Measurements from ENCODE around the gene EXOC7. TPM values are rescaled to one million over a fixed set of nuclear protein-coding genes. Genes with fewer than 3 reads are reported as not detected.

Gene EXOC7
- total RNA-seq, 1 experiment from 2014 or later, result 160 TPM

DNA sequence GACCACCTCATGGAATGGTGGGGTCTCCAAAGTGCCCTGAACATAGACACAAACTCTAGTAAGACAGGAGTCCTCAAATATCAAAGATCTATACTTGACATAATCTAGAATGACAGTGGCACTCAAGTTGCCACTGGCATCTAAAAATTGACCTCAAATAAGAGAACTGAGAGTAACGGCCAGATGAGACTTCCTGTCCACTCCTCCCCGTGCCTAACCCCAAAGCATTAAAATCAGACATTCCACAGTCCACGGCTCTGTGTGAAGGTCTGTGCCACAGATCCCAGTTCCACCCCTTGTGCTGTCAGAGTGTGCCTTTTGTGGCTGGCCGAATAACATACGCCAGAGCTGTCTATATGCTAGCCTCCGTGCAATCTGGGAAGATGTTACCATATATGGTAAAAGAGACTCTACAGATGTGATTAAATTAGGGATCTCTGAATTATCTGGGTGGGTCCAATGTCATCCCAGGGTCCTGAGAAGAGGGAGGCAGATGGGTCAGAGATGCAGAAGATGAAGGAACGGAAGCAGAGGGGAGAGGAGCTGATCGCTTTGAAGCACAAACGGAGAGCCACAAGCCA, 55.5 kb downstream of the EXOC7 start:
- Histone ChIP-seq H3K14ac (ENCODE audit: insufficient read depth, low read length) (no peak overlapping the region), H2BK20ac (ENCODE audit: low read depth, low read length, poor library complexity, severe bottlenecking) (no peak overlapping the region), H2BK15ac (ENCODE audit: low read depth, low read length) (no peak overlapping the region), H4K20me1 (ENCODE audit: control insufficient read depth, insufficient read depth, insufficient read length) (no peaks in the 10 kb centered on the region), H3K23me2 (ENCODE audit: insufficient read length, low read depth, low read length, poor library complexity, severe bottlenecking) (no peaks in the 10 kb centered on the region), H3T11ph (ENCODE audit: low read length) (no peak overlapping the region), H2AK5ac (ENCODE audit: insufficient read length, low read length) (no peak overlapping the region), H3K27ac (ENCODE audit: insufficient read length, low read depth, low read length) (no peak overlapping the region), H2BK12ac (ENCODE audit: insufficient read length, low read depth, low read length) (no peak overlapping the region), H4K91ac (ENCODE audit: insufficient read length, low read depth, low read length) (no peak overlapping the region), H4K5ac (ENCODE audit: insufficient read length, low read depth, low read length) (no peak overlapping the region), H3K9ac (ENCODE audit: extremely low read depth, insufficient read length, low read length) (no peak overlapping the region), H3K56ac (ENCODE audit: insufficient read length, low read depth, low read length) (no peak overlapping the region), H3K9me3 (ENCODE audit: control insufficient read depth, low read depth, low read length) (no peaks in the 10 kb centered on the region), H3K4me2 (ENCODE audit: insufficient read depth, insufficient read length, low read length) (no peak overlapping the region), H3K27me3 (ENCODE audit: insufficient read depth, low read length) (no peaks in the 10 kb centered on the region), H3K79me2 (ENCODE audit: insufficient read depth, low read length) (no peaks in the 10 kb centered on the region), H2AFZ (ENCODE audit: low read length) (no peak overlapping the region), H3K4me1 (ENCODE audit: insufficient read depth, low read length) (no peaks in the 10 kb centered on the region), H3K18ac (ENCODE audit: insufficient read length, low read depth, low read length) (no peak overlapping the region), H3K79me1 (ENCODE audit: insufficient read depth, low read depth, low read length, poor library complexity, severe bottlenecking) (no peaks in the 10 kb centered on the region), H3K4ac (ENCODE audit: low read depth, low read length) (no peak overlapping the region), H3K23ac (ENCODE audit: insufficient read length, low read depth, low read length) (no peak overlapping the region), H2BK5ac (ENCODE audit: insufficient read length, low read length) (no peak overlapping the region), H2BK120ac (ENCODE audit: low read depth, low read length, poor library complexity, severe bottlenecking) (no peak overlapping the region), H4K8ac (replicated peaks; ENCODE audit: insufficient read length, low read depth, low read length) (no peak overlapping the region)
- peaks cover 3 to 8% of the 10 kb centered on the region in 2 experiments for H3K4me1 Mint-ChIP-seq
- WGBS (ENCODE audit: extremely low coverage, insufficient read length, low lambda C conversion rate), result no CpG with 5 or more reads among the region's 9 CpGs
- DNase-seq, result no peak
- TF ChIP-seq, protein P1, sequence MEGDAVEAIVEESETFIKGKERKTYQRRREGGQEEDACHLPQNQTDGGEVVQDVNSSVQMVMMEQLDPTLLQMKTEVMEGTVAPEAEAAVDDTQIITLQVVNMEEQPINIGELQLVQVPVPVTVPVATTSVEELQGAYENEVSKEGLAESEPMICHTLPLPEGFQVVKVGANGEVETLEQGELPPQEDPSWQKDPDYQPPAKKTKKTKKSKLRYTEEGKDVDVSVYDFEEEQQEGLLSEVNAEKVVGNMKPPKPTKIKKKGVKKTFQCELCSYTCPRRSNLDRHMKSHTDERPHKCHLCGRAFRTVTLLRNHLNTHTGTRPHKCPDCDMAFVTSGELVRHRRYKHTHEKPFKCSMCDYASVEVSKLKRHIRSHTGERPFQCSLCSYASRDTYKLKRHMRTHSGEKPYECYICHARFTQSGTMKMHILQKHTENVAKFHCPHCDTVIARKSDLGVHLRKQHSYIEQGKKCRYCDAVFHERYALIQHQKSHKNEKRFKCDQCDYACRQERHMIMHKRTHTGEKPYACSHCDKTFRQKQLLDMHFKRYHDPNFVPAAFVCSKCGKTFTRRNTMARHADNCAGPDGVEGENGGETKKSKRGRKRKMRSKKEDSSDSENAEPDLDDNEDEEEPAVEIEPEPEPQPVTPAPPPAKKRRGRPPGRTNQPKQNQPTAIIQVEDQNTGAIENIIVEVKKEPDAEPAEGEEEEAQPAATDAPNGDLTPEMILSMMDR (conservative IDR thresholded peaks at IDR 0.05), result no peak
- no peak overlapping the region for H3K4me3 Mint-ChIP-seq
- H3K27ac Mint-ChIP-seq, result peak overlapping the region; percentile 3 to 68 (median 41); a peak in 3 of 7 replicates
- no peaks in the 10 kb centered on the region for H3K27me3 Mint-ChIP-seq (ENCODE audit: low read depth)
- peaks cover 53 to 82% (median 77%) of the 10 kb centered on the region in 3 experiments for H3K36me3 Mint-ChIP-seq (ENCODE audit: insufficient read depth in 1 of 3, low read depth in 3 of 3)
- H3K9me3 Mint-ChIP-seq, result no peaks in the 10 kb centered on the region
